ENCODE results near the gene FAM120A. TPM values are rescaled to one million over a fixed set of nuclear protein-coding genes. Genes with fewer than 3 reads are reported as not detected.

FAM120A gene
- total RNA-seq, 3 donors from 2014 or later: 168 to 215 (median 209) TPM

DNA sequence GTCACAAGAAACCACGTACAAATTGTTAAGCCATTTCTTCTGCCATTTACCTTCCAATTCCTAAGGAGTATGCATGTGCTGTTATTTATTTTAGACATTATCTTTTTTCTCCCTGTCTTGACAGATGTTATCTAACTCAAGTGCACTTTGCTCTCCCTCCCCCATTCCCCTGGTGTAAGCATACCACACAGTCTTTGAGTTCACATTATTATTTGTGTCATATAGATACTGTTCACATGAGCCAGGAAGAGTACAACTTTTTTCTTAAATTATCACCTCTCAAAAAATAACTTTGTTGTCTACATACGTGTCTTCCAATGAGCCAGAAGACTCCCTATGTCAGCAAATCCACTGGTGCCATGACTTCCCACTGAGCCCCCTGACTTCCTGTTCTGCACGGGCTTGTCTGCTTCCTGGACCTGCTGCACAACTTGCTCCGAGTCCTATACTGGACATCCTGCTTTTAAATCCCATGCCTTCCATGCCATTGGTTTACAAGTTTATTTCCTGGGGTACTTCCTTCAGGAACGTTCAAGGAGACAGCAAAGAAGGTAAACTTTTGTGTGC, 19.9 kb upstream of the FAM120A start:
- ATAC-seq: no peak
- no peaks in the 10 kb centered on the region for H3K9me3 ChIP-seq
- H3K4me3 ChIP-seq: no peak overlapping the region
- TF ChIP-seq CTCF (IDR thresholded peaks at IDR 0.05): no peak
- H3K4me1 ChIP-seq (ENCODE audit: low read depth): no peaks in the 10 kb centered on the region
- no peak for DNase-seq
- H3K36me3 ChIP-seq (ENCODE audit: low read depth): no peaks in the 10 kb centered on the region
- intact Hi-C loops (cut with DNase I, micrococcal nuclease): no loop called here

DNA sequence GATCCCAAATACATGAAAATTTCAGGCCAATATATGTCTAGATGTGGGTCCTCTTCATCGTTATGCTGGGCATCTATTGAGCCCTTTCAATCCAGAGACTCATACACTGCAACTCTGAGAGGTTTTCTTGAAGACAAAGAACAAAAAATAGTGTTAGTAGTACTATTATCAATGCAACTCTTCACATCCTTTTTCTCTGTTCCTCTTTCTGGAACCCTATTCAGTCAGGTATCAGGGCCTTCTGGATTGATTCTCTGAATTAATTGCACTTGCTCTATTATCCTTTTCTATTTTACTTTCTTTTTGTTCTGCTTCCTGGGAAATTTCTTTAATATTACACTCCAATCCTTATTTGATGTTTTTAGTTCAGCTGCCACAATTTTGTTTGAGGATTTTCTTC, 18.5 kb upstream of the FAM120A start:
- TF ChIP-seq CTCF (IDR thresholded peaks at IDR 0.05): no peak
- ATAC-seq (no peak), DNase-seq (no peak)
- intact Hi-C loops (cut with DNase I, micrococcal nuclease): no loop called here
- Histone ChIP-seq H3K36me3 (ENCODE audit: low read depth) (no peaks in the 10 kb centered on the region), H3K4me1 (ENCODE audit: low read depth) (no peaks in the 10 kb centered on the region), H3K9me3 (no peaks in the 10 kb centered on the region), H3K4me3 (no peak overlapping the region)

DNA sequence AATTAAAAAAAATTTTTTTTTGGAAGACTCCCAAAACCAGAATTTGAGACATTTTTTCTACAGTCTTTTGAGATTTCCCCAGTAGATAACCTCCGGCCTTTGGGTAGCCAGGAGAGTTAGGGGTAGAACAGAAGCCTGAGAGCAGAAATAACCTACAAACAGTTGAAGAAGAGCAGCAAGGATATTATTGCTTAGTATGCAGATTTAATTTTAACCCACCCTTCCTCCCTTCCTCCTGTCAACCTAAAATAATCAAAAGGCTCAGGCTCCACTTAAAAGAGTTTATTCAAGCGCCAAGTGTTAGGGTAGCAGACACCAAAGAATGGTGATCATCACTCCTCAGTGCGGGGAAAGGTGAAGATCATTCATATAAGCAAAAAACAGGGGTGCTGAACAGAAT, 17.4 kb upstream of the FAM120A start:
- H3K9me3 ChIP-seq: no peaks in the 10 kb centered on the region
- H3K4me3 ChIP-seq: no peak overlapping the region
- H3K36me3 ChIP-seq (ENCODE audit: low read depth): no peaks in the 10 kb centered on the region
- intact Hi-C loops (cut with DNase I, micrococcal nuclease): no loop called here
- DNase-seq (no peak), ATAC-seq (no peak)
- H3K4me1 ChIP-seq (ENCODE audit: low read depth): no peaks in the 10 kb centered on the region
- no peak for TF ChIP-seq CTCF (IDR thresholded peaks at IDR 0.05)

- ATAC-seq (no peak), DNase-seq (no peak)
- H3K9me3 ChIP-seq: no peaks in the 10 kb centered on the region
- no peaks in the 10 kb centered on the region for H3K4me1 ChIP-seq (ENCODE audit: low read depth)
- H3K36me3 ChIP-seq (ENCODE audit: low read depth): no peaks in the 10 kb centered on the region
- intact Hi-C loops (cut with DNase I, micrococcal nuclease): no loop called here
- TF ChIP-seq CTCF (IDR thresholded peaks at IDR 0.05): no peak
- H3K4me3 ChIP-seq: no peak overlapping the region
These were observed 16.1 kb upstream of the FAM120A start for GRCh38 chr9:93435386-93435785.

GRCh38 chr9:93436218-93436617, 15.3 kb upstream of the FAM120A start:
- DNase-seq (no peak), ATAC-seq (no peak)
- H3K4me3 ChIP-seq: no peak overlapping the region
- TF ChIP-seq CTCF (IDR thresholded peaks at IDR 0.05): no peak
- intact Hi-C loops (cut with DNase I, micrococcal nuclease): no loop called here
- H3K9me3 ChIP-seq: no peaks in the 10 kb centered on the region
- H3K4me1 ChIP-seq (ENCODE audit: low read depth): no peaks in the 10 kb centered on the region
- no peaks in the 10 kb centered on the region for H3K36me3 ChIP-seq (ENCODE audit: low read depth)

Data from mucosa of descending colon (tissue), 3 donors.